ENCODE data around the gene FUBP3. TPM values are rescaled to one million over a fixed set of nuclear protein-coding genes. Genes with fewer than 3 reads are reported as not detected.

The FUBP3 gene
- total RNA-seq, 1 experiment from 2014 or later = 73.7 TPM

- Histone ChIP-seq H3K9me2 (ENCODE audit: insufficient read depth) (no peaks in the 10 kb centered on the region), H3K4me2 (ENCODE audit: low read length) (peak overlapping the region; percentile 62), H3K4me3 (replicated peaks in 1 of 2; ENCODE audit: low read depth in 1 of 2, low read length in 2 of 2) (peak overlapping the region in 1 of 2 experiments; percentile 39; a peak in 2 of 4 replicates), H3K27me3 (ENCODE audit: insufficient read depth, low read length) (no peaks in the 10 kb centered on the region), H2AFZ (ENCODE audit: low read depth, low read length, poor library complexity, severe bottlenecking) (peak overlapping the region; percentile 92), H3K9ac (ENCODE audit: low read length) (peak overlapping the region; percentile 17), H3K36me3 (ENCODE audit: control insufficient read depth in 1 of 2, insufficient read depth in 2 of 2, low read length in 2 of 2) (no peaks in the 10 kb centered on the region), H3K79me2 (ENCODE audit: insufficient read depth, low read length) (no peaks in the 10 kb centered on the region), H3K27ac (ENCODE audit: low read depth, low read length) (peak overlapping the region; percentile 63), H3K9me3 (ENCODE audit: control insufficient read depth in 1 of 2, insufficient read depth in 1 of 2, low read depth in 1 of 2, low read length in 2 of 2) (no peaks in the 10 kb centered on the region), H3K4me1 (ENCODE audit: control insufficient read depth in 1 of 2, insufficient read depth in 2 of 2, low read length in 2 of 2) (peaks cover 12 to 15% of the 10 kb centered on the region in 2 experiments), H4K20me1 (ENCODE audit: insufficient read depth) (no peaks in the 10 kb centered on the region)
- DNase-seq (ENCODE audit: low read depth, low spot score) (peak; percentile 13), ATAC-seq (peak; percentile 89)
- CTCF ChIA-PET = no interaction called here
- RAD21 ChIA-PET (ENCODE audit: low non-redundant PET in 1 of 2, low total read pairs in 2 of 2, uncharacterized antibody in 2 of 2, unreplicated experiment in 2 of 2) = no interaction called here
- POLR2A ChIA-PET = interaction anchor here (0.7 kb wide), 1 partner anchor 225 kb away, joined by 4 read pairs; no protein-coding TSS in a partner anchor
- intact Hi-C loops (cut with micrococcal nuclease) = no loop called here
- BruUV-seq (replicated peaks) = no TSS peak
- TF ChIP-seq FOSL1 (IDR thresholded peaks at IDR 0.05; ENCODE audit: low read depth) (peak; percentile 72), RAD21 (IDR thresholded peaks at IDR 0.05; ENCODE audit: low read depth) (0 out of 2 replicates have a peak, but pooled peaks have one; percentile 2), MAX (IDR thresholded peaks at IDR 0.05) (no peak), TCF7L2 (IDR thresholded peaks at IDR 0.05; ENCODE audit: borderline replicate concordance, extremely low read depth, insufficient read depth, insufficient read length) (peak; percentile 8), ZFX (IDR thresholded peaks at IDR 0.05) (no peak), CBX3 (IDR thresholded peaks at IDR 0.05; ENCODE audit: low read depth) (peak; percentile 55; the same call in 1 of the 2 replicates), JUND (IDR thresholded peaks at IDR 0.05) (peak; percentile 66; the same call in 1 of the 2 replicates), YY1 (IDR thresholded peaks at IDR 0.05; ENCODE audit: extremely low read depth, insufficient replicate concordance, low read depth, low read length) (peak; percentile 61), ZBTB33 (IDR thresholded peaks at IDR 0.05; ENCODE audit: extremely low read depth, insufficient replicate concordance, low read length) (no peak)
Measured at GRCh38 chr9:130570208-130570607, 9.2 kb upstream of the FUBP3 start.

Measured in HCT116 (cell line).